Spleen (tissue), 11 donors: ENCODE measurements around the gene ST3GAL3. TPM values are rescaled to one million over a fixed set of nuclear protein-coding genes. Genes with fewer than 3 reads are reported as not detected.

Experiments used
- DNase-seq: peaks from one replicate; pipeline ENCODE4 v3.0.0-alpha.2; 2020
- H3K27ac ChIP-seq, 8 donors: fragments of 200-600 bp; sonication (generic) in 7 of 8; 1 replicate in 4 of 8; 2 replicates in 4 of 8; pipeline versions ENCODE4 v1.5.0 to v1.8.0; 2016 to 2021; ENCODE audit warnings: inconsistent platforms in 4 of 8, mild to moderate bottlenecking in 4 of 8, moderate library complexity in 1 of 8
- H3K27me3 ChIP-seq, 7 donors: fragments of 200-600 bp; sonication (generic) in 6 of 7; replicated peaks in 1 of 7; 1 replicate in 4 of 7; 2 replicates in 3 of 7; pipeline versions ENCODE4 v1.5.0 to v1.8.0; 2016 to 2021; ENCODE audit warnings: inconsistent platforms in 3 of 7, mild to moderate bottlenecking in 1 of 7
- H3K36me3 ChIP-seq, 6 donors: fragments of 200-600 bp; sonication (generic) in 5 of 6; 1 replicate in 4 of 6; 2 replicates in 2 of 6; pipeline versions ENCODE4 v1.5.0 to v1.8.0; 2016 to 2021; ENCODE audit warnings: inconsistent platforms in 2 of 6
- H3K4me1 ChIP-seq, 6 donors: fragments of 200-600 bp; sonication (generic) in 5 of 6; 1 replicate in 3 of 6; 2 replicates in 3 of 6; pipeline versions ENCODE4 v1.5.0 to v1.8.0; 2016 to 2021; ENCODE audit warnings: inconsistent platforms in 3 of 6
- H3K4me3 ChIP-seq, 8 donors: fragments of 200-600 bp; sonication (generic) in 7 of 8; 1 replicate in 4 of 8; 2 replicates in 4 of 8; pipeline versions ENCODE4 v1.5.0 to v1.8.0; 2016 to 2021; ENCODE audit warnings: inconsistent platforms in 4 of 8, mild to moderate bottlenecking in 4 of 8, moderate library complexity in 2 of 8
- H3K9me3 ChIP-seq, 8 donors: fragments of 200-600 bp; sonication (generic) in 7 of 8; 1 replicate in 4 of 8; 2 replicates in 4 of 8; pipeline versions ENCODE4 v1.5.0 to v1.8.0; 2016 to 2021; ENCODE audit warnings: inconsistent platforms in 4 of 8
- POLR2A ChIP-seq, 3 donors: fragments of 450-650 bp; IDR thresholded peaks; one replicate each; pipeline ENCODE4 v1.5.1; 2017; ENCODE audit warnings: antibody characterized with exemption in 3 of 3, mild to moderate bottlenecking in 1 of 3
- POLR2AphosphoS5 ChIP-seq, 3 donors: sonication (generic); formaldehyde crosslinking; IDR thresholded peaks; one replicate each; pipeline ENCODE4 v1.5.1; 2017; ENCODE audit warnings: antibody characterized with exemption in 3 of 3
- WGBS, 5 donors: extraction: QIAGEN DNeasy Blood & Tissue Kit in 3 of 5; methylation state at CpG; one replicate each; pipeline versions ENCODE4 v1.1.5 to v1.1.7; 2013 to 2018; 5-methylcytosine and 5-hydroxymethylcytosine counted together
- intact Hi-C: fragments of 100-400 bp; cut with DNase I; formaldehyde crosslinking; loops from one replicate; pipeline ENCODE4 v1.15.0; 2023; ENCODE audit warnings: low total_unique reads
- polyA plus RNA-seq, 3 donors: library from polyadenylated mRNA; stranded (reverse); fragments of 200-250 nt; gene quantifications; one replicate each; pipeline ENCODE4 v1.2.1, GENCODE V29; 2013
- total RNA-seq, 7 donors: library from RNA; depleted of rRNA in 3 of 7; stranded (reverse); fragments of >200 nt in 3 of 7; fragmentation: NEBNext Ultra II Directional in 4 of 7; extraction: Animal tissue kit (Norgen Biotek cat#: 25700) in 4 of 7; gene quantifications; one replicate each; pipeline versions ENCODE4 v1.1.0 to v1.2.1, GENCODE V29; 2016 to 2021
- TF ChIP-seq, protein P1 (sequence below), 11 experiments: fragments of 200-600 bp in 7 of 11; fragments of 450-650 bp in 4 of 11; sonication (generic) in 4 of 11; IDR thresholded peaks in 8 of 11; conservative IDR thresholded peaks in 3 of 11; 1 replicate in 7 of 11; 2 replicates in 4 of 11; pipeline versions ENCODE4 v1.4.0 to v1.8.0; 2016 to 2021; ENCODE audit warnings: antibody characterized with exemption in 11 of 11, inconsistent platforms in 4 of 11, mild to moderate bottlenecking in 1 of 11
- donor health status: healthy with polysubstance abuse.
- donor health status: DM: no; HTN: no; CAD: no; lungs with moderate emphysema.
- donor health status: DM: no; HTN: no; CAD: no.
- donor health status: Bipolar disorder and iron deficiency.
- donor health status: healthy.
- donor health status: DM: no; HTN: no; CAD: no.
- donor health status: DM: yes; HTN: yes; CAD: no.

ST3GAL3 gene
- total and polyA plus RNA-seq, 10 donors: 6.4 to 34.3 (median 21.0) TPM

DNA sequence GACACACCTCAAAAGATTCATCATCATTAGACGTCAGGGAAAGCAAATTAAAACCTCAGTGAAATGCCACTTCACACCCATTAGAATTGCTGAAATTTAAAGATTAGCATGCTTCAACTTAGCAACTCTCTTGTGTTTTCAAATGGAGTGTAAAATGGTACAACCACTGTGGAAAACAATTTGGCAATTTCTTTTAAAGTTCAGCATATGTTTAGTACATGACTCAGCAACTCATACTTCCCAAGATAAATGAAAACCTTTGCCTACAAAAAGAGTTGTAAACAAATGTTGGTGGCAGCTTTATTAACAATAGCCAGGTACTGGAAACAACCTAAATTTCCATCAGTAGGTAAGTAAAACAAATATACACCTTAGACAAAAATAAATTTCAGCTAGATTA, 42.7 kb downstream of the ST3GAL3 start:
- Histone ChIP-seq H3K27me3 (no peaks in the 10 kb centered on the region), H3K4me3 (no peak overlapping the region), H3K4me1 (no peaks in the 10 kb centered on the region), H3K9me3 (no peaks in the 10 kb centered on the region), H3K27ac (no peak overlapping the region), H3K36me3 (peaks cover 0 to 41% (median 1%) of the 10 kb centered on the region in 6 donors)
- no peak for TF ChIP-seq POLR2A (IDR thresholded peaks at IDR 0.05)
- TF ChIP-seq POLR2AphosphoS5 (IDR thresholded peaks at IDR 0.05): no peak
- TF ChIP-seq, protein P1, sequence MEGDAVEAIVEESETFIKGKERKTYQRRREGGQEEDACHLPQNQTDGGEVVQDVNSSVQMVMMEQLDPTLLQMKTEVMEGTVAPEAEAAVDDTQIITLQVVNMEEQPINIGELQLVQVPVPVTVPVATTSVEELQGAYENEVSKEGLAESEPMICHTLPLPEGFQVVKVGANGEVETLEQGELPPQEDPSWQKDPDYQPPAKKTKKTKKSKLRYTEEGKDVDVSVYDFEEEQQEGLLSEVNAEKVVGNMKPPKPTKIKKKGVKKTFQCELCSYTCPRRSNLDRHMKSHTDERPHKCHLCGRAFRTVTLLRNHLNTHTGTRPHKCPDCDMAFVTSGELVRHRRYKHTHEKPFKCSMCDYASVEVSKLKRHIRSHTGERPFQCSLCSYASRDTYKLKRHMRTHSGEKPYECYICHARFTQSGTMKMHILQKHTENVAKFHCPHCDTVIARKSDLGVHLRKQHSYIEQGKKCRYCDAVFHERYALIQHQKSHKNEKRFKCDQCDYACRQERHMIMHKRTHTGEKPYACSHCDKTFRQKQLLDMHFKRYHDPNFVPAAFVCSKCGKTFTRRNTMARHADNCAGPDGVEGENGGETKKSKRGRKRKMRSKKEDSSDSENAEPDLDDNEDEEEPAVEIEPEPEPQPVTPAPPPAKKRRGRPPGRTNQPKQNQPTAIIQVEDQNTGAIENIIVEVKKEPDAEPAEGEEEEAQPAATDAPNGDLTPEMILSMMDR (IDR thresholded peaks at IDR 0.05 in 8 of 11, conservative IDR thresholded peaks at IDR 0.05 in 3 of 11): no peak
- WGBS, 5 donors: 89 to 98% (median 94%) methylated on average over 1 of the region's 1 CpG
- intact Hi-C loops: no loop called here
- no peak for DNase-seq

GRCh38 chr1:43753422-43753821, 46.1 kb downstream of the ST3GAL3 start:
- no peaks in the 10 kb centered on the region for H3K9me3 ChIP-seq
- no peaks in the 10 kb centered on the region for H3K27me3 ChIP-seq
- H3K4me3 ChIP-seq: no peak overlapping the region
- intact Hi-C loops: no loop called here
- H3K27ac ChIP-seq: no peak overlapping the region
- 64 to 88% (median 72%) methylated on average over 1 of the region's 1 CpG for WGBS, 5 donors
- no peaks in the 10 kb centered on the region for H3K4me1 ChIP-seq
- TF ChIP-seq POLR2A (IDR thresholded peaks at IDR 0.05) (no peak), POLR2AphosphoS5 (IDR thresholded peaks at IDR 0.05) (no peak)
- TF ChIP-seq, protein P1 (IDR thresholded peaks at IDR 0.05 in 8 of 11, conservative IDR thresholded peaks at IDR 0.05 in 3 of 11): no peak
- peaks cover 0 to 18% (median 1%) of the 10 kb centered on the region in 6 donors for H3K36me3 ChIP-seq
- no peak for DNase-seq

- no peak overlapping the region for H3K4me3 ChIP-seq
- TF ChIP-seq, protein P1 (IDR thresholded peaks at IDR 0.05 in 8 of 11, conservative IDR thresholded peaks at IDR 0.05 in 3 of 11): no peak
- TF ChIP-seq POLR2A (IDR thresholded peaks at IDR 0.05) (no peak), POLR2AphosphoS5 (IDR thresholded peaks at IDR 0.05) (no peak)
- intact Hi-C loops: no loop called here
- H3K9me3 ChIP-seq: no peaks in the 10 kb centered on the region
- H3K36me3 ChIP-seq: peaks cover 0 to 18% (median 1%) of the 10 kb centered on the region in 6 donors
- no peaks in the 10 kb centered on the region for H3K4me1 ChIP-seq
- DNase-seq: no peak
- H3K27me3 ChIP-seq: no peaks in the 10 kb centered on the region
- H3K27ac ChIP-seq: no peak overlapping the region
Observed at GRCh38 chr1:43754892-43755291, 47.6 kb downstream of the ST3GAL3 start.

- intact Hi-C loops: no loop called here
- Histone ChIP-seq H3K27me3 (no peaks in the 10 kb centered on the region), H3K4me3 (no peak overlapping the region), H3K4me1 (peaks cover 1 to 16% (median 8%) of the 10 kb centered on the region in 6 donors), H3K27ac (no peak overlapping the region), H3K9me3 (no peaks in the 10 kb centered on the region), H3K36me3 (peaks cover 0 to 10% (median 0%) of the 10 kb centered on the region in 6 donors)
- DNase-seq: no peak
- WGBS, 5 donors: 90 to 97% (median 95%) methylated on average over 2 of the region's 2 CpGs
- TF ChIP-seq POLR2AphosphoS5 (IDR thresholded peaks at IDR 0.05) (no peak), POLR2A (IDR thresholded peaks at IDR 0.05) (no peak)
- TF ChIP-seq, protein P1 (IDR thresholded peaks at IDR 0.05 in 8 of 11, conservative IDR thresholded peaks at IDR 0.05 in 3 of 11): no peak
Observed at GRCh38 chr1:43757343-43758053, 50.2 kb downstream of the ST3GAL3 start.
